NB4 (cell line): ENCODE measurements around the gene NCBP2L.

Experiments
- CTCF ChIP-seq: IDR thresholded peaks from one replicate; pipeline ENCODE4 v1.5.1; 2012; ENCODE audit warnings: low read depth, low read length
- MAX ChIP-seq: IDR thresholded peaks from 2 replicates; pipeline ENCODE4 v1.6.1; 2011; ENCODE audit warnings: low read depth, low read length

- no peak for TF ChIP-seq CTCF
- TF ChIP-seq MAX = no peak
Measured at GRCh38 chrX:107752714-107753113, 24.8 kb upstream of the NCBP2L start.
